LNCaP clone FGC (cell line): Measurements from ENCODE around the gene SLC22A5.

Experiments
- DNase-seq: peaks from one replicate; pipeline ENCODE4 v3.0.0-alpha.2; 2011; ENCODE audit warnings: low read depth
- H3K4me3 ChIP-seq: 2 replicates; pipeline ENCODE4 v1.5.1; 2011; ENCODE audit warnings: mild to moderate bottlenecking, low read depth, low read length, control low read depth
- TF ChIP-seq, protein P1 (sequence below): IDR thresholded peaks from 2 replicates; pipeline ENCODE4 v1.5.1; 2012; ENCODE audit warnings: mild to moderate bottlenecking; ENCODE audit not compliant: control insufficient read depth, insufficient read depth; ENCODE audit errors: extremely low read depth

The SLC22A5 gene

DNA sequence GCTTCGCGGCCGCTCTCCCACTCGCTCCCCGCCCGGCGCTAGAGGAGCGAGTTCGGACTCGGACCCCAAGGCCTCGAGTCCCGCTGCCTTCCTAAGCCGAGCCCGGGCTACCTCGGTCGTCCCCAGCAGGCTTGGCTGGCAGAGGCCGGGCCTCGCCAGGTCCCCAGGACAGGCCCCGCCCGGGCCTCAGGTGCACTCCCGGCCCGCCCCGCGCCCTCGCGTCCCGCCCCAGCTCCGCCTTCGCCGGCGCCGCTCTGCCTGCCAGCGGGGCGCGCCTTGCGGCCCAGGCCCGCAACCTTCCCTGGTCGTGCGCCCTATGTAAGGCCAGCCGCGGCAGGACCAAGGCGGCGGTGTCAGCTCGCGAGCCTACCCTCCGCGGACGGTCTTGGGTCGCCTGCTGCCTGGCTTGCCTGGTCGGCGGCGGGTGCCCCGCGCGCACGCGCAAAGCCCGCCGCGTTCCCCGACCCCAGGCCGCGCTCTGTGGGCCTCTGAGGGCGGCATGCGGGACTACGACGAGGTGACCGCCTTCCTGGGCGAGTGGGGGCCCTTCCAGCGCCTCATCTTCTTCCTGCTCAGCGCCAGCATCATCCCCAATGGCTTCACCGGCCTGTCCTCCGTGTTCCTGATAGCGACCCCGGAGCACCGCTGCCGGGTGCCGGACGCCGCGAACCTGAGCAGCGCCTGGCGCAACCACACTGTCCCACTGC, at the start of gene SLC22A5:
Gene SLC22A5, plus strand, starts transcription at position 237 of the 707 bp plus-strand sequence. Its CDS starts 263 bp downstream, at position 500.
- TF ChIP-seq, protein P1, sequence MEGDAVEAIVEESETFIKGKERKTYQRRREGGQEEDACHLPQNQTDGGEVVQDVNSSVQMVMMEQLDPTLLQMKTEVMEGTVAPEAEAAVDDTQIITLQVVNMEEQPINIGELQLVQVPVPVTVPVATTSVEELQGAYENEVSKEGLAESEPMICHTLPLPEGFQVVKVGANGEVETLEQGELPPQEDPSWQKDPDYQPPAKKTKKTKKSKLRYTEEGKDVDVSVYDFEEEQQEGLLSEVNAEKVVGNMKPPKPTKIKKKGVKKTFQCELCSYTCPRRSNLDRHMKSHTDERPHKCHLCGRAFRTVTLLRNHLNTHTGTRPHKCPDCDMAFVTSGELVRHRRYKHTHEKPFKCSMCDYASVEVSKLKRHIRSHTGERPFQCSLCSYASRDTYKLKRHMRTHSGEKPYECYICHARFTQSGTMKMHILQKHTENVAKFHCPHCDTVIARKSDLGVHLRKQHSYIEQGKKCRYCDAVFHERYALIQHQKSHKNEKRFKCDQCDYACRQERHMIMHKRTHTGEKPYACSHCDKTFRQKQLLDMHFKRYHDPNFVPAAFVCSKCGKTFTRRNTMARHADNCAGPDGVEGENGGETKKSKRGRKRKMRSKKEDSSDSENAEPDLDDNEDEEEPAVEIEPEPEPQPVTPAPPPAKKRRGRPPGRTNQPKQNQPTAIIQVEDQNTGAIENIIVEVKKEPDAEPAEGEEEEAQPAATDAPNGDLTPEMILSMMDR = no peak
- DNase-seq = no peak
- peak within 1 kb of the TSS; percentile 65 for H3K4me3 ChIP-seq

DNA sequence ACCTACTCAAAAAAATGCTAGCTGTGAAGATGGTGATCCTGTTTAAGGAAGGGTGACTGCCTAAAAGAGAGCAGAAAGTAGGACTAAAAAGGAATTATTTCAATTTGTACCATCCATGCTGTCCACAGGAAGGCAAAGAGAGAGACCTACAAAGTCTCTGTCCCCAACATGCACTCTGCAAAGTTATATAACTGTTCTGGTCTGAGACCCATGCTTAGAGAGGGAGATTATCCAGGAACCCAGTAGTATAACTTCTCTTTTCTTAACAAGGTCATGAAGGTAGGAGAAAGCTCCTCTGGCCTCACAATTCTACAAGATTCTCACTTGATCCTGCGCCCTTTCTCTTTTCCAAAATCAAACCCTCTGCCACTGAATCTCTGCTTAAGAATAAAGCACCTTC, 49.5 kb upstream of the SLC22A5 start:
- no peak overlapping the region for H3K4me3 ChIP-seq
- TF ChIP-seq, protein P1 = no peak

DNA sequence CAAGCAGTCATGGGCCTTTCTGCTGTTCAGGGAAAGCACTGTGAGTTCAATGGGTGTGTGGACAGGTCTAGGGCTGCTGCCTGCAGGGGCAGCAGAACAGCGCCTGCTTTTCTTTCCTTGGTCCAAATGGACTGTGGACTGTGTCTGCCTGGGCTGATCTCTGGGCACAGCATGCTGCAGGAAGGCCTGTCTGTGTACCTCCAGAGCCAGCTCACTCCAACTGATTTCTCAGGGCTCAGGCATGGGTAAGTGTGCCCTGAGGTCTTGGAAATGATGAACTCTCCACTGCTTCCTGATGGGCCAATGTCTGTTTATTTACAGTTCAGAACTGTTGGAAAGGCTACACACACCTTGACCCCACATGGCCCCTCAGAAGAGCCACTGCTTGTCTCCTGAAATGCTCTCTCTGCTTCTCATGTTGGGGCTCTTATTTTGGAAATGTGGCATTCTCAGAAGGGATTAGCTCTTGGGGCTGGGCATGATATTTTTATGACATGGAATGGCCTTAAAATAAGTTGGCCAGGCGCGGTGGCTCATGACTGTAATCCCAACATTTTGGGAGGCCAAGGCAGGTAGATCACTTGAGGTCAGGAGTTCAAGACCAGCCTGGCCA, 48.3 kb upstream of the SLC22A5 start:
- TF ChIP-seq, protein P1 = no peak
- no peak for DNase-seq
- no peak overlapping the region for H3K4me3 ChIP-seq

More for the DNA sequence above, 49.5 kb upstream of the SLC22A5 start:
- DNase-seq = no peak

DNA sequence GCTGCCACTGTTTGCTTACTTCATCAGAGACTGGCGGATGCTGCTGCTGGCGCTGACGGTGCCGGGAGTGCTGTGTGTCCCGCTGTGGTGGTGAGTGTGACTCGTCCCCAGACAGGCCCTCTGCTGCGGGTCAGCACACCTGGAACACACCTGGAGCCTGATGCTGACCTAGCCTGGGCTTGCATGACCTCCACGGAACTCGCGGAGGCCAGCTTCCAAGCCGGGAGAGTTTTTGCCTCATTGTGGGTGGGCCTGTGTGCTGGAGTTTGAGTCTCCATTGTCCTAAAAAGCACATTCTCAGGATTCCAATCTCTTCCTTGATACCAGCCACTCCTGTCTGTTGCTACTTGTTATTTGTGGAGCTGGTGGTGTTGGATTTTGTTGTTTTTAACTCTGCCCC, 47.2 kb upstream of the SLC22A5 start:
- H3K4me3 ChIP-seq = no peak overlapping the region
- TF ChIP-seq, protein P1 = no peak
- no peak for DNase-seq

DNA sequence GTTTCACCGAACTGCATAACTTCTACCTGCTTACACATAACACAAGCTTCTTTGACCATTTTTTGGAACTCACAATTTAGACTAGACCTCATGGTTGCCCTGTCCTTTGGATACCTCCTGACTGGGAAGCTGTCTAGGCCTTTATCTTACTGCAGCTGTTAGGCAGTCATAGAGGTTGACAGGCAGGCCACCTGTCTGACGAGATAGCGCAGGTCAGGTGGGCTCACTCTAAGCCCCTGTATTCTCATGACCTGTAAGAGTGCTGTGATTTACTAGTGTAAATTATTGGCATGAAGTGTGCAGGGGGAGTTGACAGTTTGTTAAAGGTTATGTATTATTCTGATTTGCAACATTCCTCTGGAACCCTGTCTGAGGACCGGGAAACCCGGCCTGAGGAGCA, 46.3 kb upstream of the SLC22A5 start:
- DNase-seq = no peak
- TF ChIP-seq, protein P1 = no peak
- no peak overlapping the region for H3K4me3 ChIP-seq

DNA sequence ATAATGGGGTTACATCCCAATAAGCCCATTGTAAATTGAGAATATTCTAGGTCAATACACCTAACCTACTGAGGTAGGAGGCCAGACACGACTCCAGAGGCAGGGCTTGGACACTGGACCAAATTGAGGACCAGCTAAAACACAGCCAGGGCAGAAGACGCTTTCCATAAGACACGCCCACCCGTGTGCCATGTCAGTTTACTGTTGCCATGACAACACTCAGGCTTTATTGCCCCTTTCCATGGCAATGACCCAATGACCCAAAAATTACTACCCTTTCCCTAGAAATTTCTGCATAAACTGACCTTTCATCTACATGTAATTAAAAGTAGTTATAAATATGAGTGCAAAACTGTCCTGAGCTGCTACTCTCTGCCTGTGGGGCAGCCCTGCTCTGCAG, 43.8 kb upstream of the SLC22A5 start:
- TF ChIP-seq, protein P1 = no peak
- no peak overlapping the region for H3K4me3 ChIP-seq
- DNase-seq = no peak
